Transverse colon (tissue), 3 donors: Measurements from ENCODE around the gene CLK4.

Experiments
- POLR2A ChIP-seq: fragments of 450-650 bp; IDR thresholded peaks from one replicate; pipeline ENCODE4 v1.6.1; 2016; ENCODE audit warnings: antibody characterized with exemption, mild to moderate bottlenecking, moderate library complexity
- TF ChIP-seq, protein P1 (sequence below), 5 experiments: fragments of 200-600 bp in 3 of 5; fragments of 450-650 bp in 2 of 5; sonication (generic) in 3 of 5; IDR thresholded peaks; 1 replicate in 2 of 5; 2 replicates in 3 of 5; pipeline ENCODE4 v1.5.1; 2016 to 2017; ENCODE audit warnings: antibody characterized with exemption in 5 of 5, inconsistent platforms in 3 of 5, mild to moderate bottlenecking in 2 of 5, moderate library complexity in 1 of 5

DNA sequence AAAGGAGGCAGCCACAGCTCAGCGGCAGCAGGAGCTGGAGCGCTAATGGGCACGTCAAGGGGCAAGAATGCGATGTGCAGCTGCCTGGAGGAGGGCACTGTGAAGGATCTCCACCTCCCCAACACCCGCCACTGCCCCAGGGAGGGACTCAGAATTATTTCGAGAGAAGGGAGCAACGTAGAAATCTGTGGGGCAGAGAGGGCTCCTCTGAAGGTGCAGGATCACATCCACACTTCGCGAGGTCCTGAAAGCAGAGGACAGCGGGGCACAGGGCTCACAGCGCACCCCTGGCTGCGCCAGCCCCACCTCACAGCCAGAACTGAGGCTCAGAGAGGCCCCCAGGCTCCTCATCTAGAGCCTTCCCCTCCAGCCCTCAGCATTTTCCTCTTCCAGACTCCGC, 44.6 kb downstream of the CLK4 start:
- TF ChIP-seq, protein P1, sequence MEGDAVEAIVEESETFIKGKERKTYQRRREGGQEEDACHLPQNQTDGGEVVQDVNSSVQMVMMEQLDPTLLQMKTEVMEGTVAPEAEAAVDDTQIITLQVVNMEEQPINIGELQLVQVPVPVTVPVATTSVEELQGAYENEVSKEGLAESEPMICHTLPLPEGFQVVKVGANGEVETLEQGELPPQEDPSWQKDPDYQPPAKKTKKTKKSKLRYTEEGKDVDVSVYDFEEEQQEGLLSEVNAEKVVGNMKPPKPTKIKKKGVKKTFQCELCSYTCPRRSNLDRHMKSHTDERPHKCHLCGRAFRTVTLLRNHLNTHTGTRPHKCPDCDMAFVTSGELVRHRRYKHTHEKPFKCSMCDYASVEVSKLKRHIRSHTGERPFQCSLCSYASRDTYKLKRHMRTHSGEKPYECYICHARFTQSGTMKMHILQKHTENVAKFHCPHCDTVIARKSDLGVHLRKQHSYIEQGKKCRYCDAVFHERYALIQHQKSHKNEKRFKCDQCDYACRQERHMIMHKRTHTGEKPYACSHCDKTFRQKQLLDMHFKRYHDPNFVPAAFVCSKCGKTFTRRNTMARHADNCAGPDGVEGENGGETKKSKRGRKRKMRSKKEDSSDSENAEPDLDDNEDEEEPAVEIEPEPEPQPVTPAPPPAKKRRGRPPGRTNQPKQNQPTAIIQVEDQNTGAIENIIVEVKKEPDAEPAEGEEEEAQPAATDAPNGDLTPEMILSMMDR (IDR thresholded peaks at IDR 0.05), result no peak
- TF ChIP-seq POLR2A, result no peak
